A673 (cell line): Measurements from ENCODE around the gene NYNRIN. TPM values are rescaled to one million over a fixed set of nuclear protein-coding genes. Genes with fewer than 3 reads are reported as not detected.

Experiments used
- BruUV-seq: library from RNA; stranded (reverse); fragments of 400-500 nt; replicated peaks from 2 replicates; lab custom pipeline; 2021; lab: Mats Ljungman, UMichigan
- CTCF ChIA-PET: fragments of 300-600 bp; sonication (Branson Sonifier 250); formaldehyde crosslinking; loops from one replicate; lab custom pipeline; 2022; ENCODE audit warnings: antibody characterized with exemption; lab: Charles Lee
- POLR2A ChIA-PET: fragments of 300-600 bp; sonication (Branson Sonifier 250); formaldehyde crosslinking; loops from one replicate; lab custom pipeline; 2022; ENCODE audit warnings: antibody characterized with exemption; ENCODE audit not compliant: low non-redundant PET; lab: Charles Lee
- DNase-seq: peaks from one replicate; pipeline ENCODE4 v3.0.0-alpha.2; 2015; ENCODE audit warnings: low spot score
- H3K27ac ChIP-seq: fragments of 200-600 bp; sonication (generic); 2 replicates; pipeline ENCODE4 v1.5.1; 2016; ENCODE audit warnings: mixed run types, low read depth, mild to moderate bottlenecking, mixed read lengths, antibody characterized with exemption, low read length; ENCODE audit not compliant: poor library complexity, severe bottlenecking
- H3K27me3 ChIP-seq: fragments of 200-600 bp; sonication (generic); replicated peaks from 2 replicates; pipeline ENCODE4 v1.6.1; 2017; ENCODE audit warnings: mixed run types, low read depth, mild to moderate bottlenecking, mixed read lengths, antibody characterized with exemption, low read length; ENCODE audit not compliant: insufficient read depth, poor library complexity
- H3K36me3 ChIP-seq: fragments of 200-600 bp; sonication (generic); 2 replicates; pipeline ENCODE4 v1.6.1; 2016; ENCODE audit warnings: mixed run types, mild to moderate bottlenecking, mixed read lengths, antibody characterized with exemption, low read length; ENCODE audit not compliant: insufficient read depth, poor library complexity, severe bottlenecking
- H3K4me1 ChIP-seq: fragments of 200-600 bp; sonication (generic); 2 replicates; pipeline ENCODE4 v1.6.1; 2017; ENCODE audit warnings: mixed run types, mild to moderate bottlenecking, mixed read lengths, antibody characterized with exemption, low read length; ENCODE audit not compliant: insufficient read depth, poor library complexity, severe bottlenecking
- H3K4me3 ChIP-seq: fragments of 200-600 bp; sonication (generic); 2 replicates; pipeline ENCODE4 v1.5.1; 2016; ENCODE audit warnings: low read depth, mixed run types, mild to moderate bottlenecking, mixed read lengths, low read length; ENCODE audit not compliant: poor library complexity, severe bottlenecking
- H3K9me3 ChIP-seq: fragments of 200-600 bp; sonication (generic); 2 replicates; pipeline ENCODE4 v1.6.1; 2016; ENCODE audit warnings: mixed run types, low read depth, mild to moderate bottlenecking, mixed read lengths, antibody characterized with exemption, low read length; ENCODE audit not compliant: poor library complexity, severe bottlenecking
- EZH2 ChIP-seq: fragments of 200-600 bp; sonication (generic); IDR thresholded peaks from 2 replicates; pipeline ENCODE4 v1.6.1; 2017; ENCODE audit warnings: borderline replicate concordance, low read depth, mild to moderate bottlenecking, mixed read lengths, antibody characterized with exemption, low read length; ENCODE audit not compliant: poor library complexity, severe bottlenecking
- intact Hi-C: fragments of 100-400 bp; cut with micrococcal nuclease; formaldehyde crosslinking; loops from one replicate; pipeline ENCODE4 v1.10.0; 2022; ENCODE audit not compliant: unreplicated experiment
- total RNA-seq: library from RNA; stranded (reverse); gene quantifications from 2 replicates; pipeline ENCODE4 v1.2.3, GENCODE V29; 2021
- TF ChIP-seq, protein P1 (sequence below): fragments of 300-800, 200-600 bp; sonication (generic); conservative IDR thresholded peaks from 2 replicates; pipeline ENCODE4 v1.5.1; 2017; ENCODE audit warnings: low read depth, mild to moderate bottlenecking, antibody characterized with exemption, low read length, moderate library complexity, mixed read lengths

NYNRIN gene
- total RNA-seq, 1 experiment from 2014 or later: 8.6 TPM

DNA sequence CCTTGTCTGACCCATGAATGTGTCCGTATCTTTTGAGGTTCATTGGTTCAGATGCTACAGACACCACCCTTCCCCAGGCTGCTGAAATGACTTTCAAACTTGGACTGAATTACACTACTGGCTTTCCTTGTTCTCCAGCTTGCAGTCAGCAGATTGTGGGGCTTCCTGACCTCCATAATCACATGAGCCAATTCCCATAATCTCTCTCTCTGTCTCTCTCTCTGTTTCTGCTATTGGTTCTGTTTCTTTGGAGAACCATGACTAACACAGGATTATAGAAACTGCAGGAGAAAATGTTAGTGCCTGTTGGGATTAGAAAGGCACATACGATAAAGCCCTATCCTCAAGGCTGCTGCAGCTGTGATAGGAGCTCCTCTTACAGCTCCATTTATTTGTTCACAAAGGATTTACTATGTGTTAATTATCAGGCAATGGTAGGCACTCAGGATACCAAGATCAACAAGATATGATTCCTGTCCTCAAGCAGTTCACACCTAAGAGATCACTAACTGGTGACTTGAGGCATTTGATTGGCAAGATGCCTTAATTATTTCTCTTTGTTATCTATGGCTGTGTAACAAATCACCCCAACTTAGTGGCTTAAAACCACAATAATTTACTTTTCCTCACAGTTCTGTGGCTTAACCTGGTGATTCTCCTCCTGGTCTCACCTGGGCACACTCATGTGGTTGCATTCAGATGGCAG lies 10.2 kb upstream of the NYNRIN start:
- no peaks in the 10 kb centered on the region for H3K9me3 ChIP-seq
- H3K36me3 ChIP-seq: no peaks in the 10 kb centered on the region
- BruUV-seq: no TSS peak
- ChIA-PET POLR2A (no interaction called here), CTCF (interaction anchor here (1.0 kb wide), 1 partner anchor 80 kb away, joined by 4 read pairs; no protein-coding TSS in a partner anchor)
- no peak overlapping the region for H3K4me3 ChIP-seq
- no peak for DNase-seq
- H3K4me1 ChIP-seq: no peaks in the 10 kb centered on the region
- H3K27ac ChIP-seq: no peak overlapping the region
- no peaks in the 10 kb centered on the region for H3K27me3 ChIP-seq
- intact Hi-C loops: no loop called here
- TF ChIP-seq EZH2: no peak
- TF ChIP-seq, protein P1, sequence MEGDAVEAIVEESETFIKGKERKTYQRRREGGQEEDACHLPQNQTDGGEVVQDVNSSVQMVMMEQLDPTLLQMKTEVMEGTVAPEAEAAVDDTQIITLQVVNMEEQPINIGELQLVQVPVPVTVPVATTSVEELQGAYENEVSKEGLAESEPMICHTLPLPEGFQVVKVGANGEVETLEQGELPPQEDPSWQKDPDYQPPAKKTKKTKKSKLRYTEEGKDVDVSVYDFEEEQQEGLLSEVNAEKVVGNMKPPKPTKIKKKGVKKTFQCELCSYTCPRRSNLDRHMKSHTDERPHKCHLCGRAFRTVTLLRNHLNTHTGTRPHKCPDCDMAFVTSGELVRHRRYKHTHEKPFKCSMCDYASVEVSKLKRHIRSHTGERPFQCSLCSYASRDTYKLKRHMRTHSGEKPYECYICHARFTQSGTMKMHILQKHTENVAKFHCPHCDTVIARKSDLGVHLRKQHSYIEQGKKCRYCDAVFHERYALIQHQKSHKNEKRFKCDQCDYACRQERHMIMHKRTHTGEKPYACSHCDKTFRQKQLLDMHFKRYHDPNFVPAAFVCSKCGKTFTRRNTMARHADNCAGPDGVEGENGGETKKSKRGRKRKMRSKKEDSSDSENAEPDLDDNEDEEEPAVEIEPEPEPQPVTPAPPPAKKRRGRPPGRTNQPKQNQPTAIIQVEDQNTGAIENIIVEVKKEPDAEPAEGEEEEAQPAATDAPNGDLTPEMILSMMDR: no peak

DNA sequence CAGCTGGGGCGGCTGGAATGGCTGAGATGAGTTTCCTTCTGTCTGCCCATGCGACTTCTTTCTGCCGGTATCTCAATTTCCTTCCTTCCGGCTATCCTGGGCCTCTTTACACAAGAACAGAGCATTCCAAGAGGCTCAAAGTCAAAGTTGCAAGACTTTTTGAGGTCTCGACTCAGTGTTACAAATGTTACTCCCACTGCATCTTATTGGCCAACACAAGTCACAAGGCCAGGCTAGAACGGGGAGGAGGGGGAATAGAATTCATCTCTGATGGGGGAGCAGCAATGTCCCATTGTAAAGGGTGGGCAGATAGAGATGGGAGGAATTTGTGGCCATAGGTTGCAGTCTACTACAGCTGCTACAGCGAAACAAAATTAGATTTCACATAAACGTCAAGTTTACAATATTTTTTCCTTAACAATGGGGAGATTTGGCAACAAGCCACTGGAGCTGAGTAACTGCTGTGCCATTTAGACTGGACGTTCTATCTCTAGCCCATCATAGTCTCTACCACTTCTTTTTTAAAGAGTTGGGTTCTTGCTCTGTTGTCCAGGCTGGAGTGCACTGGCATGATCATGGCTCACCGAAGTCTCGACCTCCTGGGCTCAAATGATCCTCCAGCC lies 9.5 kb upstream of the NYNRIN start:
- H3K9me3 ChIP-seq: no peaks in the 10 kb centered on the region
- no peak overlapping the region for H3K27ac ChIP-seq
- no peaks in the 10 kb centered on the region for H3K4me1 ChIP-seq
- ChIA-PET POLR2A (interaction anchor here (0.6 kb wide), 1 partner anchor 1009 kb away, joined by 5 read pairs; no protein-coding TSS in a partner anchor), CTCF (no interaction called here)
- BruUV-seq: no TSS peak
- H3K27me3 ChIP-seq: no peaks in the 10 kb centered on the region
- no peaks in the 10 kb centered on the region for H3K36me3 ChIP-seq
- no peak for TF ChIP-seq EZH2
- TF ChIP-seq, protein P1: no peak
- intact Hi-C loops: no loop called here
- H3K4me3 ChIP-seq: no peak overlapping the region
- DNase-seq: no peak

DNA sequence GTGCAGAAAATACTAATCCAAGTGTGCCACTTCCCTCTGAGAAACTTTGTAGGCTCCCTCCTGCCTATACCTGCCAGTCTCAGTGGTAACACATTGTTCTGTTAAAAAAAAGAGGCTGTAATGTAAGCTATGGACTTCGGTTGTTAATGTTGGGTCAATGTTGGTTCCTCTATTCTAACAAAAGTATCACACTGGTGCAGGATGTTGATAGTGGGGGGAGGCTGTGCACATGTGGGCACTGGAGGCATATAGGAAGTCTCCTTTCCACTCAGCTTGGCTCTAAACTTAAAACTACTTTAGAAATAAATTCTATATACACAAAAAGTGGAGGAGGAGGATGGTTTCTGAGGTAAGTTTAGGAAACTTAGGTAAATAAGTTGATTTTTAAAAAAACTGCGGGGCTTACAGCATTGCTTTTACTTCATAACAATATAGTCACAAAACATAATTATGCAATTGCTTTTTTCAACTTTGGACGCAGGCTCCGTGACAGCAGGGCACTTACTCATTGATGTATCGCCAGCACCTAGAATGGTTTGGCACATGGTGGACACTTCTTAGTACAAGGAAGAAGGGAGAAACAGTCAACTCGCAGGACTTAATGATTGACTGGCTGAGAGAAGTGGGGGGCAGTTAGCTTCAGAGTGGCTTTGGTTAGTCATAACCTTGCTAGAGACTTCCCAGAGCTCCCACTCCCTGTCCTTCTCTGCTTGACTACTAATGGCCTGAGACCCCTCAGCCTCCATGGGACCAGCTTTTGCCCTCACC lies 7.9 kb upstream of the NYNRIN start:
- intact Hi-C loops: no loop called here
- DNase-seq: no peak
- TF ChIP-seq, protein P1: no peak
- no peak for TF ChIP-seq EZH2
- no peaks in the 10 kb centered on the region for H3K9me3 ChIP-seq
- ChIA-PET POLR2A (no interaction called here), CTCF (no interaction called here)
- no peaks in the 10 kb centered on the region for H3K27me3 ChIP-seq
- no peaks in the 10 kb centered on the region for H3K4me1 ChIP-seq
- no TSS peak for BruUV-seq
- no peak overlapping the region for H3K27ac ChIP-seq
- H3K4me3 ChIP-seq: no peak overlapping the region
- H3K36me3 ChIP-seq: no peaks in the 10 kb centered on the region
